OCI-LY3 (cell line): Measurements from ENCODE around the gene ZAR1L.

ENCODE experiments used
- H2AFZ ChIP-seq: fragments of 200-600, 300-600 bp; shearing (Covaris generic); 2 replicates; pipeline ENCODE4 v1.6.0; 2014; ENCODE audit warnings: antibody characterized with exemption, low read depth, low read length
- H3K27ac ChIP-seq: fragments of 200-600, 300-600 bp; sonication (generic); 2 replicates; pipeline ENCODE4 v1.5.1; 2014; ENCODE audit warnings: mild to moderate bottlenecking, low read length, moderate library complexity, mixed read lengths
- H3K27me3 ChIP-seq: fragments of 200-600, 300-600 bp; sonication (generic); 2 replicates; pipeline ENCODE4 v1.6.1; 2014; ENCODE audit warnings: low read depth, low read length, mixed read lengths
- H3K36me3 ChIP-seq: fragments of 200-600, 300-600 bp; sonication (generic); replicated peaks from 2 replicates; pipeline ENCODE3; 2014; ENCODE audit warnings: low read depth, low read length, mixed read lengths
- H3K4me1 ChIP-seq: fragments of 300-600, 200-600 bp; sonication (generic); 2 replicates; pipeline ENCODE4 v1.6.1; 2014; ENCODE audit warnings: low read length, mixed read lengths
- H3K4me2 ChIP-seq: fragments of 200-600, 300-600 bp; sonication (generic); 2 replicates; pipeline ENCODE4 v1.6.1; 2014; ENCODE audit warnings: low read length, mixed read lengths
- H3K4me3 ChIP-seq: fragments of 300-600, 200-600 bp; sonication (generic); 2 replicates; pipeline ENCODE4 v1.5.1; 2014; ENCODE audit warnings: antibody characterized with exemption, mild to moderate bottlenecking, low read length, moderate library complexity
- H3K79me2 ChIP-seq: fragments of 300-600, 200-600 bp; shearing (Covaris generic); 2 replicates; pipeline ENCODE4 v1.6.1; 2014; ENCODE audit warnings: mild to moderate bottlenecking, low read length, mixed read lengths
- H3K9ac ChIP-seq: fragments of 300-600, 200-600 bp; shearing (Covaris generic); 2 replicates; pipeline ENCODE4 v1.6.0; 2014; ENCODE audit warnings: mild to moderate bottlenecking, low read length, moderate library complexity
- H3K9me3 ChIP-seq: fragments of 200-600, 300-600 bp; shearing (Covaris generic); 2 replicates; pipeline ENCODE4 v1.6.1; 2014; ENCODE audit warnings: low read length, mixed read lengths; ENCODE audit not compliant: insufficient read depth
- H4K20me1 ChIP-seq: fragments of 200-600, 300-600 bp; sonication (generic); 2 replicates; pipeline ENCODE4 v1.6.1; 2016; ENCODE audit warnings: low read length, mixed read lengths; ENCODE audit not compliant: insufficient read depth
- CTCF ChIP-seq: fragments of 200-600, 300-600 bp; sonication (generic); IDR thresholded peaks from 2 replicates; pipeline ENCODE4 v1.5.1; 2014; ENCODE audit warnings: antibody characterized with exemption, low read length, low read depth
- EZH2phosphoT487 ChIP-seq: fragments of 200-600 bp; shearing (Covaris generic); IDR thresholded peaks from 2 replicates; pipeline ENCODE4 v1.6.1; 2018; ENCODE audit warnings: antibody characterized with exemption, mixed run types, low read depth

ZAR1L gene

GRCh38 chr13:32323912-32324311 is 8.7 kb upstream of the ZAR1L start:
- Histone ChIP-seq H3K27me3 (no peaks in the 10 kb centered on the region), H3K36me3 (peaks cover 52% of the 10 kb centered on the region), H3K4me3 (no peak overlapping the region), H3K9me3 (no peaks in the 10 kb centered on the region), H4K20me1 (no peaks in the 10 kb centered on the region), H3K4me2 (no peak overlapping the region), H3K27ac (no peak overlapping the region), H3K9ac (no peak overlapping the region), H2AFZ (no peak overlapping the region), H3K79me2 (no peaks in the 10 kb centered on the region), H3K4me1 (no peaks in the 10 kb centered on the region)
- TF ChIP-seq EZH2phosphoT487 = no peak
- TF ChIP-seq CTCF = no peak

DNA sequence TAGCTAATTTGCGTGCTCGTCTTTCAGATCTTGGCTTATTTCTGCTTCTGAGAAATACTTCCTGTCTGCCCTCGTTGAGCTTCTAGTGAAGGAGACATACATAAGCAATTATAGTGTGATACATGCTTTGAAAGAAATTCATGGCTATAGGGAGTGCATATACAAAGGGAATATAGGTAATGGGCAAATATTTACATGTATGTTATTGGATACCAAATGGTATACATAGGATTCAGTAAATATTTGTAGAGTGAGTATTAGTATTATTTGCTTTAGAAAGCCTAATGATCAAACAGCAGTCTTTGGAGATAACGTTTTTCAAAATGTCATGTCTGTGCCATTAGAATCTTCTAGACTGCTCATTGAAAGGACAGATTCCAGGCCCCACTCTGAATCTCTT is 5.4 kb upstream of the ZAR1L start:
- TF ChIP-seq EZH2phosphoT487 (no peak), CTCF (no peak)
- Histone ChIP-seq H3K9ac (no peak overlapping the region), H3K79me2 (peaks cover 9% of the 10 kb centered on the region), H3K4me2 (no peak overlapping the region), H3K4me1 (peaks cover 14% of the 10 kb centered on the region), H3K27ac (no peak overlapping the region), H4K20me1 (no peaks in the 10 kb centered on the region), H3K4me3 (no peak overlapping the region), H3K36me3 (peaks cover 46% of the 10 kb centered on the region), H2AFZ (no peak overlapping the region), H3K9me3 (no peaks in the 10 kb centered on the region), H3K27me3 (no peaks in the 10 kb centered on the region)

DNA sequence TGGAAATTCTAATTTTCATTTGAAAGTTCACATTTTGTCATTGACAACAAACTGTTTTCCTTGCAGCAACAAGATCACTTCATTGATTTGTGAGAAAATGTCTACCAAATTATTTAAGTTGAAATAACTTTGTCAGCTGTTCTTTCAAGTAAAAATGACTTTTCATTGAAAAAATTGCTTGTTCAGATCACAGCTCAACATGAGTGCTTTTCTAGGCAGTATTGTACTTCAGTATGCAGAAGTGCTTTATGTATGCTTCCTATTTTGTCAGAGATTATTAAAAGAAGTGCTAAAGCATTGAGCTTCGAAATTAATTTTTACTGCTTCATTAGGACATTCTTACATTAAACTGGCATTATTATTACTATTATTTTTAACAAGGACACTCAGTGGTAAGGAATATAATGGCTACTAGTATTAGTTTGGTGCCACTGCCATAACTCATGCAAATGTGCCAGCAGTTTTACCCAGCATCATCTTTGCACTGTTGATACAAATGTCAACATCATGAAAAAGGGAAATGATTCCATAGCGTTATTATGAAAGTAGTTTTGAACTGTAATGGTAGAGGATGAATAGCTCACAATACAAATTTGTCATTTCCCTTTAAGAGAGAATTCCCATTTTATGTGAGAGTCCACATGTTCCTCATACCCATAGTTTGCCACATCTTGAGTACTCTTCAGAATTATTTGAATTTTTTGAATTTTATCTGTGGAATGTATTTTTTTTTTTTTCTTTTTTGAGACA is 2.7 kb upstream of the ZAR1L start:
- Histone ChIP-seq H3K79me2 (peaks cover 9% of the 10 kb centered on the region), H3K9ac (no peak overlapping the region), H3K27ac (no peak overlapping the region), H3K4me2 (no peak overlapping the region), H3K4me1 (peaks cover 22% of the 10 kb centered on the region), H2AFZ (no peak overlapping the region), H3K36me3 (peaks cover 33% of the 10 kb centered on the region), H3K27me3 (no peaks in the 10 kb centered on the region), H3K4me3 (no peak overlapping the region), H4K20me1 (no peaks in the 10 kb centered on the region), H3K9me3 (no peaks in the 10 kb centered on the region)
- TF ChIP-seq EZH2phosphoT487 = no peak
- TF ChIP-seq CTCF = no peak

- peak overlapping the region; percentile 86 for H3K4me2 ChIP-seq
- no peaks in the 10 kb centered on the region for H3K27me3 ChIP-seq
- TF ChIP-seq EZH2phosphoT487 = no peak
- TF ChIP-seq CTCF = no peak
- peak overlapping the region; percentile 74; the same call in 1 of the 2 replicates for H2AFZ ChIP-seq
- no peaks in the 10 kb centered on the region for H4K20me1 ChIP-seq
- peaks cover 22% of the 10 kb centered on the region for H3K4me1 ChIP-seq
- peaks cover 9% of the 10 kb centered on the region for H3K79me2 ChIP-seq
- H3K9me3 ChIP-seq = no peaks in the 10 kb centered on the region
- H3K36me3 ChIP-seq = peaks cover 26% of the 10 kb centered on the region
- peak overlapping the region; percentile 79 for H3K4me3 ChIP-seq
- peak overlapping the region; percentile 89 for H3K27ac ChIP-seq
- H3K9ac ChIP-seq = peak overlapping the region; percentile 88
Measured at GRCh38 chr13:32316501-32316900, 1.3 kb upstream of the ZAR1L start.
